HG03457 (cell line): ENCODE measurements around the gene ZFYVE26.
"Not testable (repeated sequence)": the region's sequence is repeated elsewhere in the genome, so short reads cannot be mapped to it uniquely, and the experiment has no call there.

Experiments
- ATAC-seq: cut with Tn5 transposase; IDR thresholded peaks from one replicate; pipeline ENCODE4 v1.9.1; 2021; ENCODE audit warnings: moderate number of reproducible peaks; ENCODE audit not compliant: unreplicated experiment

ZFYVE26 gene

GRCh38 chr14:67717048-67717447 is 99.3 kb downstream of the ZFYVE26 start:
- ATAC-seq: no peak

GRCh38 chr14:67710209-67710608 is 106.2 kb downstream of the ZFYVE26 start:
- no peak for ATAC-seq

- ATAC-seq: not testable (repeated sequence)
These were observed 106.6 kb downstream of the ZFYVE26 start for GRCh38 chr14:67709796-67710195.

- ATAC-seq: not testable (repeated sequence)
These were observed 107.0 kb downstream of the ZFYVE26 start for GRCh38 chr14:67709346-67709745.

GRCh38 chr14:67705211-67705610 is 111.2 kb downstream of the ZFYVE26 start:
- ATAC-seq: no peak

- no peak for ATAC-seq
These were observed 111.8 kb downstream of the ZFYVE26 start for GRCh38 chr14:67704484-67705089.

GRCh38 chr14:67703997-67704396 is 112.4 kb downstream of the ZFYVE26 start:
- ATAC-seq: no peak

GRCh38 chr14:67701492-67701891 is 114.9 kb downstream of the ZFYVE26 start, which contains the start of gene RDH12:
TSS of gene RDH12 (plus strand) at chr14:67701886. CDS start at chr14:67722643, 20,757 bp downstream.
- not testable (repeated sequence) for ATAC-seq

GRCh38 chr14:67698179-67698578 is 118.2 kb downstream of the ZFYVE26 start:
- no peak for ATAC-seq

GRCh38 chr14:67697006-67697405 is 119.4 kb downstream of the ZFYVE26 start:
- no peak for ATAC-seq
